ENCODE data around the gene MAGEA4.
"Not testable (repeated sequence)": the region's sequence is repeated elsewhere in the genome, so short reads cannot be mapped to it uniquely, and the experiment has no call there.

DNA sequence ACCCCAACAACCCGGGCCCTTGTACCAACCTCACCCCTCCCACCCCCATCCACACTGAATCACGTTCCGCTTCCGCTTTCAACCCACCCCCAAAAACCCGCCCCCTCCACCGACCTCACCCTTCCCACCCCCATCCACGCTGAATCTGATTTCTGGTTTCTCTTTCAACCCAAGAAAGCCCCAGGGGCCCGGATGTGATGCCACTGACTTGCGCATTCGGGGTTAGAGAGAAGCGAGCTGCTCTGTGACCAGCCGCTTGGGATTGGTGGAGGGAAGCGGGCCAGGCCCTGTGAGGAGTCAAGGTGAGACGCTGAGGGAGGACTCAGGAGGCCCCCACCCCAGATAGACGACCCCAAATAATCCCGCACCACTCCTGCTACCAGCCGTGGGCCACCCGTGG lies 6.0 kb downstream of the MAGEA4 start:
- TF ChIP-seq, protein P1, sequence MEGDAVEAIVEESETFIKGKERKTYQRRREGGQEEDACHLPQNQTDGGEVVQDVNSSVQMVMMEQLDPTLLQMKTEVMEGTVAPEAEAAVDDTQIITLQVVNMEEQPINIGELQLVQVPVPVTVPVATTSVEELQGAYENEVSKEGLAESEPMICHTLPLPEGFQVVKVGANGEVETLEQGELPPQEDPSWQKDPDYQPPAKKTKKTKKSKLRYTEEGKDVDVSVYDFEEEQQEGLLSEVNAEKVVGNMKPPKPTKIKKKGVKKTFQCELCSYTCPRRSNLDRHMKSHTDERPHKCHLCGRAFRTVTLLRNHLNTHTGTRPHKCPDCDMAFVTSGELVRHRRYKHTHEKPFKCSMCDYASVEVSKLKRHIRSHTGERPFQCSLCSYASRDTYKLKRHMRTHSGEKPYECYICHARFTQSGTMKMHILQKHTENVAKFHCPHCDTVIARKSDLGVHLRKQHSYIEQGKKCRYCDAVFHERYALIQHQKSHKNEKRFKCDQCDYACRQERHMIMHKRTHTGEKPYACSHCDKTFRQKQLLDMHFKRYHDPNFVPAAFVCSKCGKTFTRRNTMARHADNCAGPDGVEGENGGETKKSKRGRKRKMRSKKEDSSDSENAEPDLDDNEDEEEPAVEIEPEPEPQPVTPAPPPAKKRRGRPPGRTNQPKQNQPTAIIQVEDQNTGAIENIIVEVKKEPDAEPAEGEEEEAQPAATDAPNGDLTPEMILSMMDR (IDR thresholded peaks at IDR 0.05; ENCODE audit: low read length): not testable (repeated sequence)
- TF ChIP-seq EZH2 (IDR thresholded peaks at IDR 0.05; ENCODE audit: borderline replicate concordance, low read length): not testable (repeated sequence)

Measured in OCI-LY1 (cell line).